ENCODE results near the gene FAM228B. TPM values are rescaled to one million over a fixed set of nuclear protein-coding genes. Genes with fewer than 3 reads are reported as not detected.
"Not testable (repeated sequence)": the region's sequence is repeated elsewhere in the genome, so short reads cannot be mapped to it uniquely, and the experiment has no call there.

FAM228B gene
- polyA plus RNA-seq, 1 donor (not counting 4 experiments of a cell fraction or from before 2014, with no cell fraction given), result 2.0 TPM

DNA sequence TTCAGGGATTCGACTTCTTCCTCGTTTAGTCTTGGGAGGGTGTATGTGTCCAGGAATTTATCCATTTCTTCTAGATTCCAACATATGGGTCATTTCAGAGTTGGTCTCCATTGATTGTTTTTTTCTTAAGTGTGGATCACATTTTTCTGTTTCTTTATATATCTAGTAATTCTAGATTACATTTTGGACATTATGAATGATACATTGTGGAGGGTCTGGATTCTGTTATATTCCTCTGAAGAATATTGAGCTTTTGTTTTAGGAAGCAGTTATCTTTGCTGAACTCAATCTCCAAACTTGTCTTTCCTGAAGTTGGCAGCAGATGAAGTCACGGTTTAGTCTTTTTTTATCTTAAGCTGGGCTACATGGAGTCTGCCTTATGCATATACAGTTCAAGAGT is 9.3 kb downstream of the FAM228B start:
- TF ChIP-seq EZH2 (IDR thresholded peaks at IDR 0.05; ENCODE audit: low read length) (no peak), CTCF (optimal IDR thresholded peaks at IDR 0.05 in 1 of 3, IDR thresholded peaks at IDR 0.05 in 1 of 3, conservative IDR thresholded peaks at IDR 0.05 in 1 of 3; ENCODE audit: extremely low read depth in 1 of 3, insufficient read depth in 2 of 3, low read length in 3 of 3) (no peak)
- Histone ChIP-seq H3K9me3 (ENCODE audit: control insufficient read depth, low read depth, low read length) (no peaks in the 10 kb centered on the region), H3K27ac (ENCODE audit: control insufficient read depth, insufficient read depth, low read length) (no peak overlapping the region), H3K27me3 (ENCODE audit: control insufficient read depth, extremely low read depth, insufficient read depth, low read length) (no peaks in the 10 kb centered on the region), H3K4me3 (ENCODE audit: control insufficient read depth in 2 of 3, extremely low read depth in 1 of 3, insufficient read depth in 2 of 3, low read depth in 1 of 3, low read length in 3 of 3) (no peak overlapping the region), H2AFZ (ENCODE audit: control insufficient read depth, low read length) (no peak overlapping the region), H3K79me2 (ENCODE audit: control insufficient read depth, insufficient read depth, low read length) (no peaks in the 10 kb centered on the region), H3K36me3 (ENCODE audit: control insufficient read depth in 2 of 2, extremely low read depth in 1 of 2, insufficient read depth in 2 of 2, low read length in 2 of 2) (no peaks in the 10 kb centered on the region), H3K4me2 (ENCODE audit: control insufficient read depth, extremely low read depth, insufficient read depth, low read depth, low read length) (no peak overlapping the region), H3K9ac (ENCODE audit: control insufficient read depth, extremely low read depth, insufficient read depth, low read length) (no peak overlapping the region), H4K20me1 (ENCODE audit: control insufficient read depth, extremely low read depth, insufficient read depth, low read length) (no peaks in the 10 kb centered on the region), H3K4me1 (ENCODE audit: control insufficient read depth, extremely low read depth, insufficient read depth, low read length) (no peaks in the 10 kb centered on the region), H3K9me1 (ENCODE audit: control insufficient read depth, extremely low read depth, insufficient read depth, low read length) (no peaks in the 10 kb centered on the region)
- dilution Hi-C loops (cut with MboI; ENCODE audit: extremely low pct_ligation_motif_present, low sequenced_read_pairs), result no loop called here
- no peak for FAIRE-seq
- DNase-seq (ENCODE audit: low read depth, low spot score), result no peak

DNA sequence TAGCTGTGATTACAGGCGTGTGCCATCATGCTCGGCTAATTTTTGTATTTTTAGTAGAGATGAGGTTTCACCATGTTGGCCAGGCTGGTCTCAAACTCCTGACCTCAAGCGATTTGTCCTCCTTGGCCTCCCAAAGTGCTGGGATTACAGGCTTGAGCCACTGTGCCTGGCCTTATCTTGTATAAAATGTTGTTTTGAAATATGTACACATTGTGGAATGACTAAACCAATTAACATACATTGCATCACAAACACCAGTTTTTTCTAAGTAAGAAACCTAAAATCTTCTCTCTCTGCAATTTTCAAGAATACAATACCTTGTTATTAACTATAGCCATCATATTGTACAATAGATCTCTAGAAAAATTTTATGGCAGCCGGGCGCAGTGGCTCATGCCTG is 17.0 kb downstream of the FAM228B start:
- H3K9me1 ChIP-seq (ENCODE audit: control insufficient read depth, extremely low read depth, insufficient read depth, low read length); DNase-seq (ENCODE audit: low read depth, low spot score); H3K27ac ChIP-seq (ENCODE audit: control insufficient read depth, insufficient read depth, low read length); H3K4me3 ChIP-seq (ENCODE audit: control insufficient read depth in 2 of 3, extremely low read depth in 1 of 3, insufficient read depth in 2 of 3, low read depth in 1 of 3, low read length in 3 of 3); H3K4me1 ChIP-seq (ENCODE audit: control insufficient read depth, extremely low read depth, insufficient read depth, low read length); H3K9ac ChIP-seq (ENCODE audit: control insufficient read depth, extremely low read depth, insufficient read depth, low read length); H3K9me3 ChIP-seq (ENCODE audit: control insufficient read depth, low read depth, low read length); FAIRE-seq; dilution Hi-C loops (cut with MboI; ENCODE audit: extremely low pct_ligation_motif_present, low sequenced_read_pairs); H3K4me2 ChIP-seq (ENCODE audit: control insufficient read depth, extremely low read depth, insufficient read depth, low read depth, low read length); H3K79me2 ChIP-seq (ENCODE audit: control insufficient read depth, insufficient read depth, low read length); H3K27me3 ChIP-seq (ENCODE audit: control insufficient read depth, extremely low read depth, insufficient read depth, low read length); H3K36me3 ChIP-seq (ENCODE audit: control insufficient read depth in 2 of 2, extremely low read depth in 1 of 2, insufficient read depth in 2 of 2, low read length in 2 of 2); H2AFZ ChIP-seq (ENCODE audit: control insufficient read depth, low read length); H4K20me1 ChIP-seq (ENCODE audit: control insufficient read depth, extremely low read depth, insufficient read depth, low read length): not testable (repeated sequence)

GRCh38 chr2:24147364-24147763 is 24.1 kb downstream of the FAM228B start:
- dilution Hi-C loops (cut with MboI; ENCODE audit: extremely low pct_ligation_motif_present, low sequenced_read_pairs), result no loop called here
- DNase-seq (ENCODE audit: low read depth, low spot score), result no peak
- no peak overlapping the region for H3K4me2 ChIP-seq (ENCODE audit: control insufficient read depth, extremely low read depth, insufficient read depth, low read depth, low read length)

More at GRCh38 chr2:24147364-24147763, 24.1 kb downstream of the FAM228B start:
- H3K4me1 ChIP-seq (ENCODE audit: control insufficient read depth, extremely low read depth, insufficient read depth, low read length), result no peaks in the 10 kb centered on the region
- H3K4me3 ChIP-seq (ENCODE audit: control insufficient read depth in 2 of 3, extremely low read depth in 1 of 3, insufficient read depth in 2 of 3, low read depth in 1 of 3, low read length in 3 of 3), result no peak overlapping the region
- no peaks in the 10 kb centered on the region for H4K20me1 ChIP-seq (ENCODE audit: control insufficient read depth, extremely low read depth, insufficient read depth, low read length)
- FAIRE-seq, result no peak
- H3K27ac ChIP-seq (ENCODE audit: control insufficient read depth, insufficient read depth, low read length), result no peak overlapping the region
- H3K9ac ChIP-seq (ENCODE audit: control insufficient read depth, extremely low read depth, insufficient read depth, low read length), result no peak overlapping the region
- no peaks in the 10 kb centered on the region for H3K27me3 ChIP-seq (ENCODE audit: control insufficient read depth, extremely low read depth, insufficient read depth, low read length)
- no peak for TF ChIP-seq EZH2 (IDR thresholded peaks at IDR 0.05; ENCODE audit: low read length)
- no peaks in the 10 kb centered on the region for H3K9me3 ChIP-seq (ENCODE audit: control insufficient read depth, low read depth, low read length)
- peaks cover 0 to 3% of the 10 kb centered on the region in 2 experiments for H3K36me3 ChIP-seq (ENCODE audit: control insufficient read depth in 2 of 2, extremely low read depth in 1 of 2, insufficient read depth in 2 of 2, low read length in 2 of 2)
- H3K79me2 ChIP-seq (ENCODE audit: control insufficient read depth, insufficient read depth, low read length), result no peaks in the 10 kb centered on the region
- H3K9me1 ChIP-seq (ENCODE audit: control insufficient read depth, extremely low read depth, insufficient read depth, low read length), result no peaks in the 10 kb centered on the region
- H2AFZ ChIP-seq (ENCODE audit: control insufficient read depth, low read length), result no peak overlapping the region

Measured in keratinocyte (primary cell).